ENCODE measurements around the gene BAD.
A peak's percentile ranks its signal among the peaks of the same experiment; 100 is the strongest.

Gene BAD

GRCh38 chr11:64275031-64275800 lies 9.2 kb downstream of the BAD start:
- DNase-seq, result no peak

GRCh38 chr11:64269540-64270220 lies 14.8 kb downstream of the BAD start:
- DNase-seq, result peak; percentile 99

- peak; percentile 69 for DNase-seq
Measured at GRCh38 chr11:64268893-64269539, 15.4 kb downstream of the BAD start.

- no peak for DNase-seq
Measured at GRCh38 chr11:64268025-64268892, 16.2 kb downstream of the BAD start.

- DNase-seq, result no peak
Measured at GRCh38 chr11:64267207-64267945, 17.1 kb downstream of the BAD start.

- DNase-seq, result no peak
Measured at GRCh38 chr11:64266339-64266738, 18.1 kb downstream of the BAD start.

DNA sequence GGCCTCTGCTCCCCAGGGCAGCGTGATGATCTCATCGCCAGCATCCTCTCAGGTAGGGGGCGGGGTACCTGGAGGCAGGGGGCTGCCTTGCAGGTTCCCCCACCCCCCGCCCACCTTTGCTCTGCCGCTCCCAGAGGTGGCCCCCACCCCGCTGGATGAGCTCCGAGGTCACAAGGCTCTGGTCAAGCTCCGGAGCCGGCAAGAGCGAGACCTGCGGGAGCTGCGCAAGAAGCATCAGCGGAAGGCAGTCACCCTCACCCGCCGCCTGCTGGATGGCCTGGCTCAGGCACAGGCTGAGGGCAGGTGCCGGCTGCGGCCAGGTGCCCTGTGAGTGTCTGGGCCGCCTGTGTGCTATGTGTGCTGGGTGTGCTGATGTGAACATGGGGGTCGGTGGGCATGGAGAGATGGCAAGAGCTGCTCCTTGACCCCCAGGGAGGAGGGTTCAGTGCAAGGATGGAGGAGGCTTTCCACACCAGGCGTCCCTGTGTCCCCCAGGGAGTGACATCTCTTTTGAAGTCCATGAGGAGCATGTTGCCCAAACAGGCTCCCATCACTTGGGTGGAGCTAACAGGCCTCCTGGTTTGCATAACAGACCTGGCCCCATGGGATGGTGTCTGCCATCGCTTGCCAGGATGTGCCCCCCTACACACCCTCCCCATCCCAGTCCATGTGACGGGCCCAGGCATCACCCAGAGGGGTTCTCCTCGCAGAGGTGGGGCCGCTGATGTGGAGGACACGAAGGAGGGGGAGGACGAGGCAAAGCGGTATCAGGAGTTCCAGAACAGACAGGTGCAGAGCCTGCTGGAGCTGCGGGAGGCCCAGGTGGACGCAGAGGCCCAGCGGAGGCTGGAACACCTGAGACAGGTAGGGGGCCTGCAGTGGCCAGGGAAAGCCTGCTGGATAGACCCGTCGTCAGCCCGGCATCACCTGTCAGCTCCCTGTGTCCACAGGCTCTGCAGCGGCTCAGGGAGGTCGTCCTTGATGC lies 19.0 kb downstream of the BAD start:
- no peak for DNase-seq

- DNase-seq, result no peak
Measured at GRCh38 chr11:64264371-64264852, 20.1 kb downstream of the BAD start.

GRCh38 chr11:64263947-64264317 lies 20.5 kb downstream of the BAD start:
- DNase-seq, result no peak

DNA sequence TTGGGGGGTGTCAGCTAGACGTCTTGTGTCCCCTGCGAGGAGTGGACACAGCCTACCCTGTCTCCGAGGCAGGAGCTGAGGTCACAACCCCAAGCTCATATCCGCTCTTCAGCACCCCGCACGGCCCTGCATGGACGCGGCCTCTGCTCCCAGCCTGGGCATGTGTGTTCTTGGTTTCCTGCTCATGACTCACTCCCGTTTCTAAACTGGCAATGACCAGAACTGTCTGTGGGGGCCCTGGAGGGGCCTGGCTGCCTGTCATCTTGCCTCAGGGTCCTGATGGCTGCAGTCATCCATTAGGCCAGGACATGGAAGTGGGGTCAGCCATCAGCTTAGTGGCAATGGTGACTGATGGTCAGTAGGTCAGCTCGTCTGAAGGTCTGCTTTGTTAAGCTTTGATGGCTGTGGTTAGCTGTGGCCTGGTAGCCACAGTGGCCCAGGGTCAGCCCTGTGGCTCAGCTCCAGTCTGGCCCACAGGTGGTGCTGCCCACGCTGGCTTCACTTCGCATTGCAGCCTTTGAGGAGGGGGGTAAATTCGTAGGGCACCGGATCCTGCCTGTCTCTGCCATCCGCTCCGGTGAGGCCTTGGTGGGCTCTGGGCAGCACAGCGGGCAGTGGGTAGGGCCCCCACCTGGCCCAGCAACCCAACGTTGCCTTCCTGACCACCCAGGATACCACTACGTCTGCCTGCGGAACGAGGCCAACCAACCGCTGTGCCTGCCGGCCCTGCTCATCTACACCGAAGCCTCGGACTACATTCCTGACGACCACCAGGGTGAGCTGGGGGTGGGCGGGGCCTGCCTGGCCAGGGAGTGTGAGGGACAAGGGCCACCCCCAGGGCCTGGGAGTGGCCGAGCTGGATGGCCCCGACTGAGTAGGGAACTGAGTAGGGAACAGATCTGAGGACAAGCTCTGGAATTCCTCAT lies 21.2 kb downstream of the BAD start:
- DNase-seq, result no peak

GRCh38 chr11:64262271-64263002 lies 22.0 kb downstream of the BAD start:
- DNase-seq, result no peak

DNA sequence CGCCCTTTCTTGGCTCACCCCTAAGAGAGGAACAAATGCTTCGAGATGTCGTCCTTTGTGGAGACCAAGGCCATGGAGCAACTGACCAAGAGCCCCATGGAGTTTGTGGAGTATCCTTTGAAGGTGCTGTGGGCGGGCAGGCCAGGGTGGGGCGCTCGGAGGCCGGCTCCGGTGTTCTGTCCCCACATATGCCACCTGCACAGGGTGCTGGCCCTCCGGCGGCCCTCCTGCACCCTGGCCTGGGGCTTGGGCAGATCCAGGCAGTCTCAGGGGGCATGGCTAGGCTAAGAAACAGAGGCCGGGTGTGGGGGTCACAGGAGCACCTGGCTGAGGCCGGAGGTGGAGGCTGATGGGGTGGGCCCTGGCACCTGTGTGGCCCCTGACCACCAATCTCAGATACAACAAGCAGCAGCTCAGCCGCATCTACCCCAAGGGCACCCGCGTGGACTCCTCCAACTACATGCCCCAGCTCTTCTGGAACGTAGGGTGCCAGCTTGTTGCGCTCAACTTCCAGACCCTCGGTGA lies 22.8 kb downstream of the BAD start:
- no peak for DNase-seq

GRCh38 chr11:64260147-64260708 lies 24.2 kb downstream of the BAD start:
- DNase-seq, result no peak

- DNase-seq, result no peak
Measured at GRCh38 chr11:64259533-64260067, 24.9 kb downstream of the BAD start.

DNA sequence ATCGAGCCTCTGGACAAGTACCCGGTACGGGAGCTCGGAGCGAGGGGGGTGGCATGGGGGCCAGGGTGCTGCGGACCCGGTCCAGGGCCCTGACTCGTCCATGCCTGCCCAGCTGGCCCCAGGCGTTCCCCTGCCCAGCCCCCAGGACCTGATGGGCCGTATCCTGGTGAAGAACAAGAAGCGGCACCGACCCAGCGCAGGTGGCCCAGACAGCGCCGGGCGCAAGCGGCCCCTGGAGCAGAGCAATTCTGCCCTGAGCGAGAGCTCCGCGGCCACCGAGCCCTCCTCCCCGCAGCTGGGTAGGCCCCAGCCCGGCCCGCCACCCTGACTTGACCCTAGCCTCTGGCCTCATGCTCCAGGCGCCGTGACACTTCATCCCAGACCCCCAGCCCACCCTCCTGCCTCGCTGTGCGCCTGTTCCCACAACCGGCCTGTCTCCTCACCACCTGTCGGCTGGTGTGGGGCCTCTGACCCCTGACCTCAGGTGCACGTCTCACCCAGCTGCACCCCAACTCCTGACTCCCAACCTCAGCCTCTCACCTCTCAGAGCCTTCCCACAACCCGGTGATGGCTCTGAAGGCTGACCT lies 25.4 kb downstream of the BAD start:
- no peak for DNase-seq

GRCh38 chr11:64258356-64258755 lies 26.1 kb downstream of the BAD start:
- DNase-seq, result no peak

- no peak for DNase-seq
Measured at GRCh38 chr11:64256300-64256699, 28.2 kb downstream of the BAD start.
